Endothelial cell of umbilical vein (primary cell): ENCODE results near the gene LEMD1. TPM values are rescaled to one million over a fixed set of nuclear protein-coding genes. Genes with fewer than 3 reads are reported as not detected.
A peak's percentile ranks its signal among the peaks of the same experiment; 100 is the strongest.

Experiments used
- BruUV-seq: library from RNA; stranded (reverse); fragments of 400-500 nt; replicated peaks from 2 replicates; lab custom pipeline; 2021; lab: Mats Ljungman, UMichigan
- CTCF ChIA-PET: fragments of 300-600, 350-600 bp; sonication (Branson Sonifier 250); formaldehyde crosslinking; loops from one replicate; lab custom pipeline; 2021; ENCODE audit warnings: antibody characterized with exemption, inconsistent platforms; lab: Charles Lee
- POLR2A ChIA-PET: fragments of 300-600, 350-600 bp; sonication (Branson Sonifier 250); formaldehyde crosslinking; loops from one replicate; lab custom pipeline; 2021; ENCODE audit warnings: antibody characterized with exemption, inconsistent platforms; lab: Charles Lee
- DNase-seq: peaks from one replicate; pipeline ENCODE4 v3.0.0-alpha.2; 2011; ENCODE audit warnings: low read depth, low spot score
- FAIRE-seq: peaks from 2 replicates; lab custom pipeline; 2011; peaks lifted over from hg19 to GRCh38; lab: Jason Lieb, UNC
- H2AFZ ChIP-seq: 2 replicates; pipeline ENCODE4 v1.6.0; 2012; ENCODE audit warnings: low read depth, low read length, control low read depth, inconsistent platforms
- H3K27ac ChIP-seq: 2 replicates; pipeline ENCODE4 v1.5.1; 2011; ENCODE audit warnings: low read depth, mild to moderate bottlenecking, control low read depth, low read length, moderate library complexity; ENCODE audit not compliant: insufficient read depth
- H3K27me3 ChIP-seq, 2 experiments: 2 replicates each; pipeline versions ENCODE4 v1.6.0 to v1.6.1; 2011; ENCODE audit warnings: low read length in 2 of 2, mixed read lengths in 1 of 2; ENCODE audit not compliant: control insufficient read depth in 2 of 2, insufficient read depth in 2 of 2
- H3K36me3 ChIP-seq, 2 experiments: 2 replicates in 1 of 2; 3 replicates in 1 of 2; pipeline ENCODE4 v1.5.1; 2011; ENCODE audit warnings: low read length in 2 of 2, mild to moderate bottlenecking in 1 of 2, moderate library complexity in 1 of 2; ENCODE audit not compliant: control insufficient read depth in 2 of 2, insufficient read depth in 2 of 2; ENCODE audit errors: extremely low read depth in 1 of 2
- H3K4me1 ChIP-seq: 3 replicates; pipeline ENCODE4 v1.5.1; 2011; ENCODE audit warnings: mild to moderate bottlenecking, low read length; ENCODE audit not compliant: control insufficient read depth, insufficient read depth; ENCODE audit errors: extremely low read depth
- H3K4me2 ChIP-seq: 2 replicates; pipeline ENCODE4 v1.6.1; 2011; ENCODE audit warnings: low read length, control low read depth, mixed read lengths; ENCODE audit not compliant: insufficient read depth
- H3K4me3 ChIP-seq, 3 experiments: fragments of 200-600 bp in 1 of 3; sonication (generic), shearing (Covaris generic) in 1 of 3; replicated peaks in 1 of 3; 2 replicates each; pipeline ENCODE4 v1.5.1; 2011 to 2016; ENCODE audit warnings: control low read depth in 3 of 3, low read length in 3 of 3, mild to moderate bottlenecking in 2 of 3, inconsistent platforms in 1 of 3, low read depth in 1 of 3, moderate library complexity in 1 of 3; ENCODE audit not compliant: insufficient read depth in 1 of 3
- H3K79me2 ChIP-seq: 2 replicates; pipeline ENCODE4 v1.6.0; 2012; ENCODE audit warnings: low read length, inconsistent platforms; ENCODE audit not compliant: control insufficient read depth, insufficient read depth
- H3K9ac ChIP-seq: replicated peaks from 2 replicates; pipeline ENCODE3; 2011; ENCODE audit warnings: low read length, control low read depth; ENCODE audit not compliant: insufficient read depth; ENCODE audit errors: extremely low read depth
- H3K9me1 ChIP-seq: replicated peaks from 3 replicates; pipeline ENCODE4 v1.6.0; 2011; ENCODE audit warnings: mild to moderate bottlenecking, low read length; ENCODE audit not compliant: control insufficient read depth, insufficient read depth; ENCODE audit errors: extremely low read depth
- H3K9me3 ChIP-seq: replicated peaks from 2 replicates; pipeline ENCODE4 v1.5.1; 2012; ENCODE audit warnings: low read length, inconsistent platforms; ENCODE audit not compliant: control insufficient read depth, insufficient read depth
- H4K20me1 ChIP-seq: replicated peaks from 2 replicates; pipeline ENCODE3; 2011; ENCODE audit warnings: mild to moderate bottlenecking, low read length; ENCODE audit not compliant: control insufficient read depth, insufficient read depth; ENCODE audit errors: extremely low read depth
- CTCF ChIP-seq, 2 donors: IDR thresholded peaks; 1 replicate in 1 of 2; 2 replicates in 1 of 2; pipeline ENCODE4 v1.5.1; 2011; ENCODE audit warnings: low read length in 2 of 2, mild to moderate bottlenecking in 2 of 2, moderate library complexity in 2 of 2, control low read depth in 1 of 2, inconsistent platforms in 1 of 2, low read depth in 1 of 2; ENCODE audit not compliant: insufficient read depth in 1 of 2; ENCODE audit errors: extremely low read depth in 1 of 2
- EZH2 ChIP-seq: IDR thresholded peaks from 2 replicates; pipeline ENCODE4 v1.6.1; 2012; ENCODE audit warnings: borderline replicate concordance, low read depth, mild to moderate bottlenecking, moderate library complexity, low read length, inconsistent platforms; ENCODE audit not compliant: severe bottlenecking
- FOS ChIP-seq: IDR thresholded peaks from 2 replicates; pipeline ENCODE4 v1.6.1; 2011; ENCODE audit warnings: mild to moderate bottlenecking, low read length, moderate library complexity, borderline replicate concordance; ENCODE audit not compliant: insufficient read depth
- GATA2 ChIP-seq: IDR thresholded peaks from 2 replicates; pipeline ENCODE4 v1.7.0; 2011; ENCODE audit warnings: low read depth, mild to moderate bottlenecking, moderate library complexity, mixed read lengths, low read length; ENCODE audit not compliant: insufficient read length, insufficient read depth
- JUN ChIP-seq: IDR thresholded peaks from 2 replicates; pipeline ENCODE4 v1.6.1; 2011; ENCODE audit warnings: borderline replicate concordance, low read depth; ENCODE audit not compliant: insufficient read length, insufficient read depth
- dilution Hi-C: fragments of 300-500 bp; cut with MboI; formaldehyde crosslinking; loops from one replicate; pipeline ENCODE4 v1.15.0; 2019; ENCODE audit warnings: low sequenced_read_pairs; ENCODE audit not compliant: extremely low pct_ligation_motif_present
- intact Hi-C: fragments of 100-400 bp; cut with micrococcal nuclease; formaldehyde crosslinking; loops from one replicate; pipeline ENCODE4 v1.10.0; 2022
- polyA plus RNA-seq, 4 experiments: library from polyadenylated mRNA; depleted of rRNA in 3 of 4; stranded (reverse) in 3 of 4; unstranded in 1 of 4; fragments of >200 nt; gene quantifications; 2 replicates each; pipeline versions ENCODE4 v1.2.1 to v1.2.3, GENCODE V29; 2011 to 2012; ENCODE audit warnings: missing spikeins in 1 of 4
- total RNA-seq: library from RNA; stranded (reverse); gene quantifications from 2 replicates; pipeline ENCODE4 v1.2.3, GENCODE V29; 2021

Gene LEMD1
- total and polyA plus RNA-seq, 2 donors (not counting 3 experiments of a cell fraction or from before 2014, with no cell fraction given), result not detected

GRCh38 chr1:205398586-205398985 is 23.3 kb downstream of the LEMD1 start:
- CTCF ChIA-PET, result interaction anchor here (2.2 to 3.4 kb wide), 3 partner anchors 32 to 88 kb away, joined by 9 to 130 read pairs (median 10); no protein-coding TSS in a partner anchor

GRCh38 chr1:205396967-205397616 is 24.8 kb downstream of the LEMD1 start:
- Histone ChIP-seq H3K27me3 (peaks cover 8 to 19% of the 10 kb centered on the region in 2 experiments), H4K20me1 (no peaks in the 10 kb centered on the region), H3K9ac (no peak overlapping the region), H3K27ac (no peak overlapping the region), H3K9me3 (no peaks in the 10 kb centered on the region), H3K4me3 (no peak overlapping the region), H3K79me2 (no peaks in the 10 kb centered on the region), H2AFZ (no peak overlapping the region), H3K36me3 (no peaks in the 10 kb centered on the region), H3K9me1 (no peaks in the 10 kb centered on the region), H3K4me1 (no peaks in the 10 kb centered on the region), H3K4me2 (no peak overlapping the region)
- ChIA-PET CTCF (interaction anchor here (0.8 to 3.4 kb wide), 20 partner anchors 9 to 165 kb away, joined by 3 to 130 read pairs (median 5); partner anchors contain the start of gene LEMD1), POLR2A (no interaction called here)
- no peak for TF ChIP-seq EZH2
- peak; percentile 52 to 54 for TF ChIP-seq CTCF (IDR thresholded peaks at IDR 0.05; ENCODE audit: extremely low read depth in 1 of 2, insufficient read depth in 1 of 2, low read depth in 1 of 2, low read length in 2 of 2)
- FAIRE-seq (peak; percentile 56), DNase-seq (peak; percentile 35)
- intact Hi-C loops (loop anchor here (1.0 kb wide), 2 partner anchors 88 to 127 kb away; no protein-coding TSS in a partner anchor), dilution Hi-C loops (no loop called here)
- no TSS peak for BruUV-seq

More at GRCh38 chr1:205398586-205398985, 23.3 kb downstream of the LEMD1 start:
- H3K4me1 ChIP-seq, result no peaks in the 10 kb centered on the region
- no peaks in the 10 kb centered on the region for H3K36me3 ChIP-seq
- no peak for TF ChIP-seq GATA2
- TF ChIP-seq JUN, result no peak
- TF ChIP-seq FOS, result no peak
- H3K27me3 ChIP-seq, result peaks cover 8 to 19% of the 10 kb centered on the region in 2 experiments
- dilution Hi-C loops, result no loop called here
- no peak overlapping the region for H3K9ac ChIP-seq
- no peak overlapping the region for H3K4me2 ChIP-seq
- no peaks in the 10 kb centered on the region for H3K79me2 ChIP-seq
- H2AFZ ChIP-seq, result no peak overlapping the region
- no peak overlapping the region for H3K4me3 ChIP-seq
- no peaks in the 10 kb centered on the region for H3K9me1 ChIP-seq
- H3K9me3 ChIP-seq, result no peaks in the 10 kb centered on the region
- intact Hi-C loops, result no loop called here
- H3K27ac ChIP-seq, result no peak overlapping the region
- no peak for DNase-seq
- H4K20me1 ChIP-seq, result no peaks in the 10 kb centered on the region
- BruUV-seq, result no TSS peak
- no peak for FAIRE-seq
- POLR2A ChIA-PET, result no interaction called here
